Measurements from ENCODE around the gene SLC9A3.

DNA sequence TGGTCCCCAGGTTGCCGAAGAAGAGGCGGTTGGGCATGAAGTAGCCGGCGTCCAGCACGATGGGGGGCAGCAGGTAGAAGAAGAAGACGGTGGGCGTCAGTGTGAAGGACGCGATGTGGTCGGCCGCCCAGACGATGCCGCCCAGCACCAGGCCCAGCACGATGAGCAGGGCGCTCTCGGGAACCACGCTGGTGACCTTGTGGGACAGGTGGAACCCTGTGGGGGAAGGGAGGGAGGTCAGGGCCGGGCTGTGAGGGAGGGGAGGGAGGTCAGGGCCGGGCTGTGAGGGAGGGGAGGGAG, 32.4 kb downstream of the SLC9A3 start:
- TF ChIP-seq EZH2 (IDR thresholded peaks at IDR 0.05; ENCODE audit: insufficient read depth, poor library complexity, severe bottlenecking), result no peak
- TF ChIP-seq EZH2phosphoT487 (IDR thresholded peaks at IDR 0.05; ENCODE audit: insufficient read depth, low read depth), result no peak

Measured in GM23248 (cell line).